LNCAP (cell line): ENCODE results near the gene SNIP1.
A peak's percentile ranks its signal among the peaks of the same experiment; 100 is the strongest.

Experiments used
- CTCF ChIP-seq: fragments of 450-650 bp; IDR thresholded peaks from 2 replicates; pipeline ENCODE4 v1.5.1; 2017; ENCODE audit warnings: mild to moderate bottlenecking

Gene SNIP1

DNA sequence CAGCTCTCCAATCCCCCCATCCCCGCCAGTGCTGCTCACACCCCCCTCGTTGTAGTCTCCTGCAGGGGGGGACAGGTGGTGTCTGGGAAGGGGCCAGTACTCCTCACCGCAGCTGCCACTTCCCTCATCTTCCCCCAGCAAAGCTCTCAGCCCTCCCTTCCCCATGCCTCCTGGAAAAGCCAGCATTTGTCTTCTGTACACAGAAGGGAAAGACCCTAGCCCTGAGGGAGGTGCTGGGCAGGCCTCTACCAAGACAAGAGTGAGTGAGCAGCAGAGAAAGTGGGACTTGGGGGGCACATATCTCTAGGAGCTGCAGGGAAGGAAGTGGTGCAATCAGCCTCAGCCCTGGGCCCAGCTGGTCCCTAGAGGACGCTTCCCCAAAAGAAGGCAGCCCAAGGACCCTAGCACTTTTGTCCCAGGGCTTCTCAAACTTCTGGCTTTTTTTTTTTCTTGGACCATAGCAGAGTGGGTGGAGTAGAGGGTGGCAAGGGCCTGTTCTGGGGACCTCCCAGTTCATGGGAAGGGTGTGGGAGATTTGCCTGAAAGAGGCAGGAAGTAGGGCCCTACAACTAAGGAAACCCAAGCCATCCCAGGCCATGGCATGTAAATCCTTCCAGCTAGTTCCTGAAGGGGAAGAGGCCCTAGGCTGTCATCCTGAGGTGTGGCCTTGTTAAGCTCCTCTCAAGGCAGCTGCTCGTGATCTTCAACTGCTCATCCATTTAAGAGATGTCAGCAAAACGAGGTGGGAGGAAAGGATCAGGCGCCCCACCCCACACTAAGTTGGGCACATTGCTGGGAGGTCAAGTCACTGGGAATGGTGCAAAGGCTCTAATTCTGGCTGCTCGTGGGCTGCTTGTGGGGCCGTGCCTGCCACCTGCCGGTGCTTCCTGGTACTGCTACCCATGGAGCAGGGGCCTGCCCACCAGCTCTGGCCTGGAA is 67.1 kb downstream of the SNIP1 start:
- TF ChIP-seq CTCF = peak; percentile 99

DNA sequence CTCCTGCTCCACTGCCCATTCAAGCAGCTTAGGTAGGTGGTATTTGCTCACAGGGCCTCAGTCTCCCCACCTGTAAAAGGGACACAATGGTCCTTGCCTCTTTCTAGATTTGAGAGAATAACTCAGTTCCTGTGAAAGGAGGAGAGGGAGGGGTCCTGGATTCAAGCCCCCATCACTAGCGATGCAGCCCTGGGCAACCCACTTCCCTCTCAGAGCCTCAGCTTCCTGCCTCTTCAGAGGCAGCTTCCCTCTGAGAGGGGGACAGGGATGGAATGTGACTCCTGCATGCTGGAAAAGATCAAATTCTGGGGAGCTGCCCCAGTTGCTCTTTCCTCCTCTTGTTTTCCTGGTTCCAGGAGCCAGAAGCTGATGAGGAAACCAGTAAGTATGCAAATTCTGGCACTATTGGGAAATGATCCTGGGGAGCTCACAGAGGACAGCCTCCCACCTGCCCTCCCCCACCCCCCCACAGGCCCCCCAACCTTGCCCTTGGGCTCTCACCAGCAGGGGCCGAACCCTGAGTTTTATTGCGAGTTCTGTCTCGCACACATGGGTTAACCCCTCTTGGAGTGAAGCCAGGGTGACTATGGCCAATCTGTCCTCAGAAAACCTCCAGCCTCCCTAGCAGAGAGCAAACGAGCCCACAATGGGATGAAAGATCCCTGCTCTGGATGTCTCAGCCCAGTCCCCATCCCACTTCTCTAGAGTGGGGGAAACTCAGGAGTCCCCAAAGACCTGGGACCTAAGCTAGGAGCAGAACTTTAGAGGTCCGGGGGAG is 68.0 kb downstream of the SNIP1 start:
- no peak for TF ChIP-seq CTCF
